ENCODE data around the gene LURAP1L.

The LURAP1L gene

GRCh38 chr9:12778389-12778788 lies 3.6 kb downstream of the LURAP1L start:
- ChIA-PET POLR2A (no interaction called here), CTCF (interaction anchor here (0.6 to 4.3 kb wide), 4 partner anchors 8 to 167 kb away, joined by 3 to 29 read pairs (median 12); no protein-coding TSS in a partner anchor)
- Histone ChIP-seq H3K4me3 (ENCODE audit: low read depth, low read length) (no peak overlapping the region), H3K4me1 (ENCODE audit: control insufficient read depth, insufficient read depth, low read length) (peaks cover 6% of the 10 kb centered on the region), H3K27ac (ENCODE audit: extremely low read depth, low read depth, low read length) (no peak overlapping the region), H3K36me3 (ENCODE audit: control insufficient read depth in 2 of 2, insufficient read depth in 1 of 2, low read length in 2 of 2) (no peaks in the 10 kb centered on the region), H3K9me3 (ENCODE audit: control insufficient read depth, insufficient read depth, low read depth, low read length) (no peaks in the 10 kb centered on the region)
- TF ChIP-seq ZNF521 (tag by site-specific recombination; IDR thresholded peaks at IDR 0.05) = no peak
- TF ChIP-seq ZNF132 (tag by site-specific recombination; IDR thresholded peaks at IDR 0.05; ENCODE audit: borderline replicate concordance) = no peak
- no peak for TF ChIP-seq ZNF76 (tag by site-specific recombination; IDR thresholded peaks at IDR 0.05; ENCODE audit: borderline replicate concordance, low read depth)

GRCh38 chr9:12781226-12781733 lies 6.5 kb downstream of the LURAP1L start:
- Histone ChIP-seq H3K27ac (ENCODE audit: extremely low read depth, low read depth, low read length) (no peak overlapping the region), H3K9me3 (ENCODE audit: control insufficient read depth, insufficient read depth, low read depth, low read length) (no peaks in the 10 kb centered on the region), H3K4me1 (ENCODE audit: control insufficient read depth, insufficient read depth, low read length) (peaks cover 22% of the 10 kb centered on the region), H3K4me3 (ENCODE audit: low read depth, low read length) (no peak overlapping the region), H3K36me3 (ENCODE audit: control insufficient read depth in 2 of 2, insufficient read depth in 1 of 2, low read length in 2 of 2) (no peaks in the 10 kb centered on the region)
- POLR2A ChIA-PET = no interaction called here
- CTCF ChIA-PET = no interaction called here
- TF ChIP-seq ZNF433 (tag by site-specific recombination; IDR thresholded peaks at IDR 0.05; ENCODE audit: low read depth) (no peak), GFI1B (tag by site-specific recombination; IDR thresholded peaks at IDR 0.05) (no peak), ZNF530 (tag by site-specific recombination; IDR thresholded peaks at IDR 0.05; ENCODE audit: low read depth) (no peak), ZNF302 (tag by site-specific recombination; IDR thresholded peaks at IDR 0.05; ENCODE audit: low read depth) (no peak), ZNF362 (tag by site-specific recombination; IDR thresholded peaks at IDR 0.05) (no peak), ZNF366 (tag by site-specific recombination; conservative IDR thresholded peaks at IDR 0.05) (no peak), ZNF221 (tag by site-specific recombination; IDR thresholded peaks at IDR 0.05; ENCODE audit: borderline replicate concordance) (no peak), ZNF521 (tag by site-specific recombination; IDR thresholded peaks at IDR 0.05) (no peak), ZNF175 (tag by site-specific recombination; IDR thresholded peaks at IDR 0.05) (no peak), ZNF2 (tag by site-specific recombination; IDR thresholded peaks at IDR 0.05) (no peak), ZNF133 (tag by site-specific recombination; IDR thresholded peaks at IDR 0.05) (no peak), ZNF510 (tag by site-specific recombination; IDR thresholded peaks at IDR 0.05; ENCODE audit: insufficient replicate concordance) (no peak), BCL11B (tag by site-specific recombination; IDR thresholded peaks at IDR 0.05; ENCODE audit: low read depth) (no peak)

GRCh38 chr9:12783767-12784460 lies 9.1 kb downstream of the LURAP1L start:
- H3K36me3 ChIP-seq (ENCODE audit: control insufficient read depth in 2 of 2, insufficient read depth in 1 of 2, low read length in 2 of 2) = no peaks in the 10 kb centered on the region
- H3K4me3 ChIP-seq (ENCODE audit: low read depth, low read length) = no peak overlapping the region
- peak overlapping the region; percentile 86 for H3K27ac ChIP-seq (ENCODE audit: extremely low read depth, low read depth, low read length)
- no peaks in the 10 kb centered on the region for H3K9me3 ChIP-seq (ENCODE audit: control insufficient read depth, insufficient read depth, low read depth, low read length)
- POLR2A ChIA-PET = interaction anchor here (2.0 kb wide), 1 partner anchor 8 kb away, joined by 17 read pairs; no protein-coding TSS in a partner anchor
- CTCF ChIA-PET = interaction anchor here (0.6 kb wide), 1 partner anchor 99 kb away, joined by 3 read pairs; no protein-coding TSS in a partner anchor
- peaks cover 16% of the 10 kb centered on the region for H3K4me1 ChIP-seq (ENCODE audit: control insufficient read depth, insufficient read depth, low read length)
- TF ChIP-seq ZBTB10 (tag by site-specific recombination; IDR thresholded peaks at IDR 0.05) (no peak), ZNF776 (tag by site-specific recombination; IDR thresholded peaks at IDR 0.05; ENCODE audit: borderline replicate concordance) (no peak), ZXDB (tag by site-specific recombination; IDR thresholded peaks at IDR 0.05) (no peak), ZNF701 (tag by site-specific recombination; IDR thresholded peaks at IDR 0.05) (no peak), HOXA7 (CRISPR knock-in tag; IDR thresholded peaks at IDR 0.05; ENCODE audit: borderline replicate concordance) (no peak), ZNF239 (tag by site-specific recombination; IDR thresholded peaks at IDR 0.05) (peak; percentile 47; the same call in 1 of the 2 replicates), GLI2 (tag by site-specific recombination; IDR thresholded peaks at IDR 0.05; ENCODE audit: borderline replicate concordance, low read depth) (no peak), ZNF837 (tag by site-specific recombination; IDR thresholded peaks at IDR 0.05) (no peak), ZNF140 (tag by site-specific recombination; IDR thresholded peaks at IDR 0.05) (no peak), ZNF311 (tag by site-specific recombination; IDR thresholded peaks at IDR 0.05; ENCODE audit: borderline replicate concordance) (no peak), ZNF707 (tag by site-specific recombination; IDR thresholded peaks at IDR 0.05) (no peak)
